PFSK-1 (cell line): Measurements from ENCODE around the gene COX7C.

Source experiments
- SIN3A ChIP-seq: IDR thresholded peaks from 2 replicates; pipeline ENCODE4 v1.6.1; 2012; ENCODE audit warnings: mild to moderate bottlenecking, low read length, moderate library complexity, borderline replicate concordance; ENCODE audit not compliant: insufficient read depth
- TAF1 ChIP-seq: IDR thresholded peaks from 2 replicates; pipeline ENCODE4 v1.6.1; 2012; ENCODE audit warnings: low read length, control low read depth, borderline replicate concordance; ENCODE audit not compliant: insufficient read depth

- no peak for TF ChIP-seq SIN3A
- TF ChIP-seq TAF1, result no peak
These were observed 7.4 kb downstream of the COX7C start for GRCh38 chr5:86625148-86625547.
